T-helper 2 cell (primary cell): ENCODE data around the gene UNC13B.

Experiments used
- DNase-seq, 5 experiments: peaks; one replicate each; pipeline versions ENCODE4 v3.0.0 to v3.0.0-alpha.2; 2012 to 2022

UNC13B gene

DNA sequence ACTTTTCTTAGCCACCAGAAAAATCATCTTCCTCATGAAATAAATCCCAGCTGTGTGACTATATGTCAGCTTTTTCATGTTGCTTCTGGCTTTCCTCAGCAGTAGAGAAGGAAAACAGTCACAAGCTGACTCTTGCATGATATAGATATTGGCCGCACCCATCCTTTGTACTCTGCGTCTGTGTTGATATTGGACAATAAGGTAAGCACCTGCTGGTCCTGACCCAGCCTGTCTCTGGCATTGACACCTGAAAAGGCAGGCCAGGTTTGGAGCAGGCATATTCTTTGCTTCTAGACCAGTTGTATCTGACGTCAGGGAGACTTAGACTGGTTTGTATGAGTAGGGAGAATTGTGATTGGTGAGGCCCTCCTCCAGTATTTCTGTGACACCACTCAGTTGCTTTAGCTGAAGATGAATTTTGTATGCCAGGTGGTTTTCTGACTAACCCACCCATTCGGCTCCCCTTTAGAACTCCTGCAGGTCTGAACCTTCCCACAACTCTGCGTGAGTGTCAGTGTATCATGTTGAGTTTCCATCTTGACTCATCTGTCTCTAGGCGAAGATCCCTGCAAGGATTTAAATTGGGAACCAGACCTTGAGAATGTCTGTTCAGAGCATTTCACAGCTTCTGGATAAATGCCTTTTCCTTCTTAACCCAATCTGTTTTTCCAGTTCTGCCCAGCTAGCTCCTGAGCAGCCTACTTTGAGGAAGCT, 176.9 kb downstream of the UNC13B start:
- DNase-seq = no peak

DNA sequence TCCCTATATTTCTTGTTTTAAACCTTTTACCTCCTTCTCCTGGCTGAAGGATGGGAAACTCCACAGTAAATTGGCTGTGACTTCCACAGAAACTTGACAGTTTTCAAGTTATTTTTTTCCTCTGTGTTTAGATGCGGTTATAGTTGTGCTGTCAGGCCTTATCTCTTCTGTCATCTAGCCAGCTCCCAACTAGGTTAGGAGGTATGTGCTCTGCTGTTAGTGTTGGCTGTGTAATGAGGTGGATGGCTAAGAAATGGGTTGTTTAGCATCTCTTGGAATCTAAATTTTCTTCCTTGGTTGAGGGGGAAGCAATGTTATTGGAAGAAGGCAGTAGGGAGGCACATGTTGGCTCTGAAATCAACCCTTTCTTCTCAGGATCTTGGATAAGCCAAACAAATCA, 178.2 kb downstream of the UNC13B start:
- DNase-seq = no peak

DNA sequence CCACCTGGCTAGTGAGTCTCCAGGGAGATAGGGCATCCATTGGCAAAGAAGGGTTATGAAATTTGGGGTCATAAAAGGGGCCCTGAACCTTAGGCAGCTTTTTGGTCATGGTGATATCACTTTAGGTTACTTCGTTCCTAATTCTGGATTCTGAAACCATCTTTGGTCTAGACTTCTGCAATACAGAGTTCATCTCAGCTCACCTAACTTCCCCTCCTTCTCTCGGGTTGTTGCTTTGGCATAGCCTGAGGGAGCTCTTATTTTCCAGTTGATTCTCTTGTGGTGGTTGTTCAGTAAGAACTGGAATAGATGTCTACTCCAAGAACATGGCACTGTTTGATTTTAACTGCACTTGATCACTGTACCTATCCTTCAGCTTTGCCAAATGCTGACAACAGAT, 179.2 kb downstream of the UNC13B start:
- DNase-seq = no peak

GRCh38 chr9:35341585-35341984, 179.8 kb downstream of the UNC13B start:
- DNase-seq = no peak

DNA sequence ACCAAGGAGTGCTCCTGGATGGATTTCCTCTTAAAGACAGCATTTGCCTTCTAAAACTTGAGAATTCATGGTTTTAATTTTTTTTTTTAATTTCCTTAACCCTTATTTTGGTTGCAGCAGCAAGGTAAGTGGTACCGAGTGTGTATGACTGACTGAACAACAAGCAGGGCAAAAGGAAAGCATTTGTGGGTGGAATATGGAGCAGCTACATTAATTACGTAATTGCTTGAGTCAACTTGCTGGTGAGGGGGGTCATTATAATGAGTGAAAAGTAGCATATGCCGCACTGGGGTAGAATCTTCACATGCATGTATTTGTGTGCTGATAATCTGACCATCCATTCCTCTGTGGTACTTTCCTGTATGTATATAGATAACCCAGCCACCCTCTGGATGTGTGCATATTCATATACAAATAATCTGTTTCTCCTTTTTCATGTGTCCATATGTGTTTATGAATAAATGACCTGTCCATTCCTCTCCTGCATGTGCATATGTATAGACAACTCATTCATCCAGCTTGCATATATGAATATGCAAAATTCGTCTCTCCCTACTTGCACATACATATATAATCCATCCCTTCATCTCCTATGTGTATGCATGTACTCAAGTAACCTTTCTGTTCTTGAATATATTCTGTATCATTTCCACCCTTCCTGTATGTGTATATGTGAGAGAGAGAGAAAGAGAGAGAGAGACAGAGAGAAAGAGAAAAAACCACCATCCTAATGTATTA, 180.6 kb downstream of the UNC13B start:
- DNase-seq = no peak

- DNase-seq = no peak
Measured at GRCh38 chr9:35348109-35348508, 186.3 kb downstream of the UNC13B start.

GRCh38 chr9:35349287-35349990, 187.6 kb downstream of the UNC13B start:
- DNase-seq = no peak

DNA sequence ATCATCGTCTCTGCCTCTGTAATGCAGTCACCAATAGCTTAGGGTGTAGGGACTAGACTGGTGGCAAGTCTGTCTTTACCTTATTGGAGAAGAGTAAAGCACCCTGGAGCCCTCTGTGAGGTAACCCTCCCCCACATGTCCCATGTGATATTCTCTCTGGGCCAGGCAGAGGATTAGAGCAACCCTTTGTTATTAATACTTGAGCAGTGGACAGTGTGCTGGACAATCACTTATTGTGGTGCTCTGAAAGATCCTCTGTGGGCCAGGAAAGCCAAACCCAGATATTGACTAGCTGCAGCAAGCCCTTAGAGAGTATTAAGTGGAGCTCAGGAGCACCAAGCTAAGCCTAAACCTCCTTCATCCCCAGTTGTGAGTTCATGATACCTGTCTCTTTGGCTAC, 188.4 kb downstream of the UNC13B start:
- no peak for DNase-seq

- DNase-seq = no peak
Measured at GRCh38 chr9:35350827-35351549, 189.2 kb downstream of the UNC13B start.

DNA sequence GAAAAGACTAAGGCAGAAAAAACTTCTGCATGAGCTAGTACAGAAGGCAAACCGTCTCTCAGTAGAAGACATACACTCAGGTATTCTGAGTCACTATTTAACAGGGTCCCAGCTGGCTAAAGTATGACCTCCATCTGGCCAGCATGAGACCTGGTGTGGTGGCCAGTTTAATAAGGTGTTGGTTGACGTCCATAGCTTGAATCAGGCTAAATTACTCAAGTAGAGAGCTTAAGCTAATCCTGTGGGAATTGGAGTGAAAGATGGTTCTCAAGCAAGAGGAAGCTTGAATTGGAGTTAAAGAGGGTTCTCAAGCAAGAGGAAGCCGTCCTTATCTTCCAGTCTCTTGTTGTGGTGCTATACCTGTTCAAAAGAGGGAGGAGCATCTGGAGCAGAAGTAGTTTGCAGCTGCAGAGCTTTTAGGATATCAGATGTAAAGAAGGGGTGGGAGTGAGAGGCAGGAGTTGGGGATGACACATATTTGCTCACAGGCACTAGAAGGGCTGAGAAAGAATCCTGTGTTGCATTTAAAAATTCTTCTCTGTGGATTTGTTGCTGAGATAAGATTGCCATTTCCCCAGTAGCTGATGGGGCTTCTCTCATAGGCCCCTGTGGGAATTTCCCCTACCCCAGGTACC, 192.0 kb downstream of the UNC13B start:
- DNase-seq = no peak

DNA sequence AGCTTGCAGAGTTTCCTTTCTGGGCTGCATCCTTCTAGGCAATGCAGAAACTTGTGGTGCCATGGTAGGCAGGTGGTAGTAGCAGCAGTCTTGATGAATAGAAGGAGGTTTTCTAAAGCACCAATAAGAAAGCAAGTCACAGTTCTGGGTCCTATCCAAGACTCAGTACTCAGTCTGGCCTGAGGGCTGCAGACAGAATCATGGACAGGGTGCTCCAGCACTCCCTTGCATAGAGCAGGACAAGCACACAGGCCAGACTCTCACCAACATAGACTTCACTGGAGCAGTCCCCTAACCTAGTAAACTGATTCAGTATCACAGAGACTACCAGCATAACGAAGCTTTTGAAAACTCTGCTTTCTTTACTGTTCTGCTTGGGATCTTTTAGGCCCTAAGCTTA, 194.1 kb downstream of the UNC13B start:
- no peak for DNase-seq

DNA sequence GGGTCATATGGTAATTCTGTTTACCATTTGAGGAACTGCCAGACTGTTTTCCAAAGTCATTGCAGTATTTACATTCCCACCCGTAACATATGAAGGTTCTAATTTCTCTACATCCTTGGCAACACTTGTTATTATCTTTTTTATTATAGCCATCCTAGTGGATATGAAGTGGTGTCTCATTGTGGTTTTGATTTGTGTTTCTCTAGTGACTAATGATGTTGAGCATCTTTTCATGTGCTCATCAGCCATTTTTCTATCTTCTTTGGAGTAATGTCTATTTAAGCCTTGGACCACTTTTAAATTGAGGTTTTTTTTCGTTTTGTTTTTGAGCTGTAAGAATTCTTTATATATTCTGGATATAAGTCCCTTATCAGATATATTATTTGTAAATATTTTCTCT, 195.3 kb downstream of the UNC13B start:
- no peak for DNase-seq

DNA sequence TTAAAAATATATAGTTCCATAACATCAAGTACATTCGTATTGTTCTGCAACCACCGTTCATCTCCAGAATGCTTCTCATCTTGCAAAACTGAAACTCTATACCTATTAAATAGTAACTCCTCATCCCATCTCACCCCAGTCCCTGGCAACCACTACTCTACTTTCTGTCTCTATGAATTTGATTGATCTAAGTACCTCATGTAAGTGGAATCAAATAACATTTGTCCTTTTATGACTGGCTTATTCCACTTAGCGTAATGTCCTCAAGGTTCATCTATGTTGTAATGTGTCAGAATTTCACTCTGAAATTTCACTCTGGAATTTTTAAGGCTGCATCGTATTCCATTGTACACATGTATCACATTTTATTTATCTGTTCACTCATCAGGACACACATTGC, 196.0 kb downstream of the UNC13B start:
- no peak for DNase-seq

GRCh38 chr9:35364817-35365585, 203.2 kb downstream of the UNC13B start:
- peak in 1 of 5 experiments; percentile 6 for DNase-seq

- no peak for DNase-seq
Measured at GRCh38 chr9:35366627-35367026, 204.8 kb downstream of the UNC13B start.

GRCh38 chr9:35367451-35367850, 205.6 kb downstream of the UNC13B start:
- no peak for DNase-seq

GRCh38 chr9:35370241-35370640, 208.4 kb downstream of the UNC13B start:
- no peak for DNase-seq

GRCh38 chr9:35374436-35374835, 212.6 kb downstream of the UNC13B start:
- no peak for DNase-seq

DNA sequence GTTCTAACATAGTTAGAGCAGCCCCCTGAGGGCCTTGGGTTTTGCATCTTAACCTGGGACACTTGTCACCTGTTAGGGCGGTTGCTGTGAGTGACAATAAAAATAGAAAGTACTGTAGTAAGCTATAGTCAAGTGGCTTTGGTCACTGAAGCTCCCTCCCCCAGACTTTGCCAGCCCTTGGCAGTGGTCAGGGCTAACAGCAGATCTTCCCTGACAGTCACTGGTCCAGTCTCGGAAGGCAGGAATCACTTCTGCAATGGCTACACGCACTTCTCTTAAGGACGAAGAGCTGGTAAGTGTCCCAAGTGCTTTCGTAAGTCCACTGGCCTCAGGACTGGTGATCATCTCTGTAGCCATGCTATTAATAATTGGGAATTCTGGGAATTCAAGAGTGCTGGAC, 213.1 kb downstream of the UNC13B start:
- DNase-seq = no peak

DNA sequence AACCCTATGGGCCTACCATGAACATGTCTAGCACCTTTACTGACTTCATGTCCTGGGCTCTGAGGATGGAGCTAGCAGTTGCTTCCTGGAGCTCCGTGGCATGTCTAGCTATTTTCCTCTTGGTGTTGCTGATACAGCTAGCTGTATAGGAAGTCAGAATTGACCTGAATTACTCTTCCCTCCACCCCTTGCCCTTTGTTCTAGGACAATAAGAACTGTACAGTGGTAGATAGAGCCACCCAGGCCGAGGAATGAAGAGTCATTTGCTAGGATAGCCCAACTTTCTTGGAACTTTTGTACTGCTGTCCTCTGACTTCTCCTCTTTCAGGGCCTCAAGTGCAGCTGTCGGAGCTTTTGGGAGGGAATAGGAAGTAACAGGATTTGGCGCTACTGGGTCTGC, 218.2 kb downstream of the UNC13B start:
- DNase-seq = no peak

DNA sequence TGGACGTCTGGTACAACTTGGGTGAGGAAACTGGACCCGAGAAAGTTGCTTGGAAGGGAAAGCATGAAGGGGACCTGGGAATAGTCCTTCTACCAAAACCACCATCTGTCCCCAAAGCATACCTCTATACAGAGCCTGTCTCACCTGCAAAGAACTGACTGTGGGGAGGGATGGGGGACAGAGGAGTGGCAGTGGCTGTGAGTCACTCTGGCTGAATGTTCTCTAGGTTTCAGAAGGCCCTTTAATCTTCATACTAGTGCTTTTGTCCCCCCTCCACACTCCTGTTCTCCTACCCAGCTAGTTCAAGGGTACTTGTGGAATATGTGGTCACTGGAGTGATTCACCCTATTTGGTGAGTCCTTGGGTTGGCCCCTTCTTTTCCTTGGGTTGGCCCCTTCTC, 218.8 kb downstream of the UNC13B start:
- DNase-seq = no peak

- no peak for DNase-seq
Measured at GRCh38 chr9:35385042-35385441, 223.2 kb downstream of the UNC13B start.
